ENCODE data around the gene PHLPP1. TPM values are rescaled to one million over a fixed set of nuclear protein-coding genes. Genes with fewer than 3 reads are reported as not detected.

Gene PHLPP1
- total RNA-seq, 4 donors from 2014 or later: 6.3 to 18.0 (median 10.4) TPM

DNA sequence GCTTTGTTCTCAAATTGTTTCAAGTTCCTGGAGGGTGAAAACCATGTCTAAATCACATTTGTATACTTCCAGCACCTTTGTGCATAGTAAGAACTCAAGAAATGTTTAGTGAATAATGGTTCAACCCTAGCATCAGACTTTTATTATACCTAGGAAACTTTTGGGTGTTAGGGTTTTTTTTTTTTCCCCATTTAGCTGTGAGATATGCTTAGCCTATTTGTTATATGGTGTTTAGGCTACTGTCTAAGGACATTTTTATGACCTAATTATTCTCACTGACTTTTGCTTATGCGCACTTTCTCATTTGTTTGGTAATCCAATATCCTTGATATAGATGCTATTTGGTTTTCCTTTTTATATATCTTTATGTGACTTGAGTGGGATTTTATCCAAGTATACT is 164.7 kb downstream of the PHLPP1 start:
- ATAC-seq (ENCODE audit: low FRiP score) (no peak), DNase-seq (ENCODE audit: low spot score) (no peak)
- no peak for TF ChIP-seq CTCF (IDR thresholded peaks at IDR 0.05)

DNA sequence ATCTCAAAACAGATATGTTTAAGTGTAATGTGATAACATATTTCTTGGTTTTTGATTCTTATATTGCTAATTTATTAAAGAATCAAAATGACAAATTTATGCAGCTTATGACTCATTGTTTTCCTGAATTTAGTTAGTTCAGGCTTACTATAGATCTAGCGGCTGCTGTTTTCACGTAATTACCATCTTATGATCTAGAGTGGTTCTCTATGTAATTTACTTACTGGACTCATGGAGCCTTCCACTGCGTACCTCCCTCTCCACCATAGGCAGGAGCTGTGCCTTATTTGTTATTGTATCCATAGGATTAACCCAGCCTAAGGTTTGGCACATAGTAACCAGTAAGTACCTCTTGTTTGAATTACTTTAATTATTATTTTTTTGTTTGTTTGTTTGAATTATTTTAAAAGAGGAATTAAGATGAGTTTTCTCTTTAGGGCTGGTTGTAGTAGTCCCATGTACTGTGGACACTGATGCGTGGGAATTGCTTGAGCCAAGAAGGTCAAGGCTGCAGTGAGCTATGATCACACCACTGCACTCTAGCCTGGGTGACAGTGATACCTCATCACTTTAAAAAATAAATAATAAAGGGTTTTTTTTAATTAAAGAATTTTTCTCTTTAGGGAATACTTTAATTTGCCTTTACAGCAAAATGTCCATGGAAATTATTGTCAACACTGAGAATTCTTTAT is 165.5 kb downstream of the PHLPP1 start:
- TF ChIP-seq CTCF (IDR thresholded peaks at IDR 0.05): no peak
- ATAC-seq (ENCODE audit: low FRiP score): no peak
- no peak for DNase-seq (ENCODE audit: low spot score)

DNA sequence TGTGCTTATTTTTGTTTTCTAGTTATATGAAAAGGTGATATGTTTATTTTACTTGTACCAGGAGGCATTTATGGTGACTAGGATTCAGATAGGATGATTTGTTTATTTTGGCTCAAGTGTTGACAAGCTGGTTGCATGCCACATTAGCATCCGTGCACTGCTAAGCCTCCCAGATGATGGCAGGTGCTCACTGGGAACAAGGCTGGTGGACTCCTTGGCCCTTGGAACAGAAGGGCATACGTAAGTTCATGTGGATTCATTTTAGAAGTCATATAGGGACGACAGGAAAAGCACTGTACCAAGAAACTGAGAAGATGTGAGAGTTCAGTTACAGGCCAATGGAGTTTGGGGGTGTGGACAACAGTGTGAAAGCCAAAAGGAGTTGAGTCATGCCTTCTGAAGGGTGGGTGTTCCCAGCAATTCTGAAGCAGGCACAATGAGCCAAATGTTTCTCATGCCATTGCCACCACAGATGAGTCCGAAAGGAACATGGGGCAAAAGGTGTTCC is 166.2 kb downstream of the PHLPP1 start:
- ATAC-seq (ENCODE audit: low FRiP score) (peak; percentile 86), DNase-seq (ENCODE audit: low spot score) (no peak)
- no peak for TF ChIP-seq CTCF (IDR thresholded peaks at IDR 0.05)

DNA sequence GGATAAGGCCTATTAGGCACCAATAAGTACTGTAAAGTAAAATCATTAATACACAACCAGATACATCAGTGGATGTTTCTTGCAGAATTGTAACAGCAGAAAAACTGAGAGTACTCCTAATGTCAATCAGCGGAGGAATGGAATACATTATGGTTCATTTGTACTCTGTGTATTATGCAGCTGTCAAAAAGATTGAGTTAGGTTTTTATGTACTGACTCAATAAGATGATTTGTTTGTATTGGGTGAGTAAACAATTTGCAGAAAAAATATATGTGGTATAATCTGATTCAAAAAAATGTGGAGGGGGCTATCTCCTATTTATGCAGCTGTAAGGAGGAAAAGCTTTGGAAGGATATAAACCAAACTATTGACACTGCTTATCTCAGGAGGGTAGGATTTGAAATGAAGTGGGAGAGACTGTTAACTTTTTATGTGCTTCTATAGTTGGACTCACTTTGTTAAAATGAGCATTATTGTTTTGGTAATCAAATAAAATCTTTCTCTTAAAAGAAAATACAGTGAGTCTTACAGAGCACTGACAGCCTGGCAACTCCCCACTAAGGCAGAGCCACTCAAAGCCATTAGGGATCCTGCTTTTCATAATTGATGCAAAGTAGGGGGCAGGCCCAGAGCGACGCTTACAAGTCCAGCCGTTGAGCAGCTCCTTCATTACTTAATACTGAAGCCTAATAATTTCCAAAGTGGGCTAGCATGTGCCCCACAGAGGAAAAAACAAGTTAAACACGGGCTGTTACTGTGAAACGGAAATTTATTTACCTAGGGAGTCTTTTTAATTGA is 168.8 kb downstream of the PHLPP1 start:
- no peak for TF ChIP-seq CTCF (IDR thresholded peaks at IDR 0.05)
- ATAC-seq (ENCODE audit: low FRiP score) (no peak), DNase-seq (ENCODE audit: low spot score) (no peak)

GRCh38 chr18:62885804-62886203 is 170.5 kb downstream of the PHLPP1 start:
- no peak for ATAC-seq (ENCODE audit: low FRiP score)
- no peak for DNase-seq (ENCODE audit: low spot score)
- no peak for TF ChIP-seq CTCF (IDR thresholded peaks at IDR 0.05)

- TF ChIP-seq CTCF (IDR thresholded peaks at IDR 0.05): no peak
- DNase-seq (ENCODE audit: low spot score) (no peak), ATAC-seq (ENCODE audit: low FRiP score) (no peak)
These were observed 179.5 kb downstream of the PHLPP1 start for GRCh38 chr18:62894681-62895390.
